ENCODE results near the gene SCG5.
"Not testable (repeated sequence)": the region's sequence is repeated elsewhere in the genome, so short reads cannot be mapped to it uniquely, and the experiment has no call there.

DNA sequence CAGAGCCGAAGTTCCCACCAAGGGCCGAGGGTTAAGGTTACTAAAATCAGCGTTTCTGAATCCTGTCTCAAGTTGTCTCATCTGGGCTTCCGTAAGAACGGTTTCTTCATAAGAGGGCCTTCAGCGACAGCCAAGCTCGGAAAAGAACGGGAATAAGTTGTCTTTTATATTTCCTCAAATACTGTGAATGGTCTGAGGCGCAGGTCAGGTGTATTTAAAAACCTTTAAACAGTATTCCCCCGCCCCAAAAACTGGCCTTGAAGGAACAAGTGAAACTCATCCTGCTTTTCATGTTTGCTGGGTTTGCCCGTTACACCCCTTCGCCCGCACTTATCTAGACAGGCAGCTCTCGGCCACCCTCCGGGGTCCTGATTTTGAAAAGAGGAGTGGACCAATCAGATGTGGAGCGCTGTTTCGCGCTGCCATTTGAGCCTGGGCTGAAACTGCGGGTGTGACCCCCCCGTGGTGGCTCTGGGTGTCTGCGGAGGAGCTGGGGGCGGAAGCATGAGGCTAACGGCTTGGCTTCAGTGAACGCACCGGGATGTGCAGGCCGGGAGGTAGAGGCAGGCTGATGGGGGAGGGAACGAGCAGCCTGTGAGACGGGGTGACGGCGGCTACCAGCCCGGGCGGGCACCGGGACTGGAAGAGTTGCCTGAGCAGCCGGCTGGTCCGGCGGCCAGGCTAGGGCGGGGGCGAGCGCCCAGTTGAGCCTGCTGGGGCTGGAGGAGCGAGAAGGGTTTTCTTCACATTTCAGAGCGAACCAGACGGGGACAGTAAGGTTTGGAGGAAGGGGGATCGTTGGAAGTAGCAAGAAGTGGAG, 26.2 kb upstream of the SCG5 start, which contains the start of gene ARHGAP11A:
- TF ChIP-seq, protein P1, sequence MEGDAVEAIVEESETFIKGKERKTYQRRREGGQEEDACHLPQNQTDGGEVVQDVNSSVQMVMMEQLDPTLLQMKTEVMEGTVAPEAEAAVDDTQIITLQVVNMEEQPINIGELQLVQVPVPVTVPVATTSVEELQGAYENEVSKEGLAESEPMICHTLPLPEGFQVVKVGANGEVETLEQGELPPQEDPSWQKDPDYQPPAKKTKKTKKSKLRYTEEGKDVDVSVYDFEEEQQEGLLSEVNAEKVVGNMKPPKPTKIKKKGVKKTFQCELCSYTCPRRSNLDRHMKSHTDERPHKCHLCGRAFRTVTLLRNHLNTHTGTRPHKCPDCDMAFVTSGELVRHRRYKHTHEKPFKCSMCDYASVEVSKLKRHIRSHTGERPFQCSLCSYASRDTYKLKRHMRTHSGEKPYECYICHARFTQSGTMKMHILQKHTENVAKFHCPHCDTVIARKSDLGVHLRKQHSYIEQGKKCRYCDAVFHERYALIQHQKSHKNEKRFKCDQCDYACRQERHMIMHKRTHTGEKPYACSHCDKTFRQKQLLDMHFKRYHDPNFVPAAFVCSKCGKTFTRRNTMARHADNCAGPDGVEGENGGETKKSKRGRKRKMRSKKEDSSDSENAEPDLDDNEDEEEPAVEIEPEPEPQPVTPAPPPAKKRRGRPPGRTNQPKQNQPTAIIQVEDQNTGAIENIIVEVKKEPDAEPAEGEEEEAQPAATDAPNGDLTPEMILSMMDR (IDR thresholded peaks at IDR 0.05), result not testable (repeated sequence)
- not testable (repeated sequence) for TF ChIP-seq POLR2A (IDR thresholded peaks at IDR 0.05)
- peak in 1 of 2 donors; percentile 89 for TF ChIP-seq POLR2AphosphoS5 (IDR thresholded peaks at IDR 0.05; ENCODE audit: insufficient read depth in 1 of 2, low read depth in 1 of 2)

All from vagina (tissue), 2 donors.